PFSK-1 (cell line): ENCODE results near the gene LEFTY2.

Source experiments
- POLR2AphosphoS5 ChIP-seq: IDR thresholded peaks from 2 replicates; pipeline ENCODE4 v1.6.1; 2012; ENCODE audit warnings: low read depth, mild to moderate bottlenecking, control low read depth, low read length, moderate library complexity
- TF ChIP-seq, protein P1 (sequence below), 2 experiments: IDR thresholded peaks; 2 replicates each; pipeline versions ENCODE4 v1.6.1 to v1.8.0; 2011 to 2012; ENCODE audit warnings: low read depth in 2 of 2, low read length in 2 of 2, control low read depth in 1 of 2, inconsistent platforms in 1 of 2, mild to moderate bottlenecking in 1 of 2, moderate library complexity in 1 of 2; ENCODE audit not compliant: insufficient read depth in 1 of 2

DNA sequence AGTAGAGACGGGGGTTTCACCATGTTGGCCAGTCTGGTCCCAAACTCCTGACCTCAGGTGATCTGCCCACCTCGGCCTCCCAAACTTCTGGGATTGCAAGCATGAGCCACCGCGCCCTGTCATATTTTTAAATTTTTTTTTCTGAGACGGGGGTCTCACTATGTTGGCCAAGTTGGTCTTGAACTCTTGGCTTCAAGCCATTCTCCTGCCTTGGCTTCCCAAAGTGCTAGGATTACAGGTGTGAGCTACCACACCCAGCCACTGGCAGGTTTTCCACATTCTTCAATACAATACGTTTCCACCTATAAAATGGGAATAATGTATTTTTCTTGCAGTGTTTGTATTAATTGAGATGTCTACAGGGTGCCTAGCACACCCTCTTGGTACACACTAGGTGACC, 48.7 kb downstream of the LEFTY2 start:
- TF ChIP-seq, protein P1, sequence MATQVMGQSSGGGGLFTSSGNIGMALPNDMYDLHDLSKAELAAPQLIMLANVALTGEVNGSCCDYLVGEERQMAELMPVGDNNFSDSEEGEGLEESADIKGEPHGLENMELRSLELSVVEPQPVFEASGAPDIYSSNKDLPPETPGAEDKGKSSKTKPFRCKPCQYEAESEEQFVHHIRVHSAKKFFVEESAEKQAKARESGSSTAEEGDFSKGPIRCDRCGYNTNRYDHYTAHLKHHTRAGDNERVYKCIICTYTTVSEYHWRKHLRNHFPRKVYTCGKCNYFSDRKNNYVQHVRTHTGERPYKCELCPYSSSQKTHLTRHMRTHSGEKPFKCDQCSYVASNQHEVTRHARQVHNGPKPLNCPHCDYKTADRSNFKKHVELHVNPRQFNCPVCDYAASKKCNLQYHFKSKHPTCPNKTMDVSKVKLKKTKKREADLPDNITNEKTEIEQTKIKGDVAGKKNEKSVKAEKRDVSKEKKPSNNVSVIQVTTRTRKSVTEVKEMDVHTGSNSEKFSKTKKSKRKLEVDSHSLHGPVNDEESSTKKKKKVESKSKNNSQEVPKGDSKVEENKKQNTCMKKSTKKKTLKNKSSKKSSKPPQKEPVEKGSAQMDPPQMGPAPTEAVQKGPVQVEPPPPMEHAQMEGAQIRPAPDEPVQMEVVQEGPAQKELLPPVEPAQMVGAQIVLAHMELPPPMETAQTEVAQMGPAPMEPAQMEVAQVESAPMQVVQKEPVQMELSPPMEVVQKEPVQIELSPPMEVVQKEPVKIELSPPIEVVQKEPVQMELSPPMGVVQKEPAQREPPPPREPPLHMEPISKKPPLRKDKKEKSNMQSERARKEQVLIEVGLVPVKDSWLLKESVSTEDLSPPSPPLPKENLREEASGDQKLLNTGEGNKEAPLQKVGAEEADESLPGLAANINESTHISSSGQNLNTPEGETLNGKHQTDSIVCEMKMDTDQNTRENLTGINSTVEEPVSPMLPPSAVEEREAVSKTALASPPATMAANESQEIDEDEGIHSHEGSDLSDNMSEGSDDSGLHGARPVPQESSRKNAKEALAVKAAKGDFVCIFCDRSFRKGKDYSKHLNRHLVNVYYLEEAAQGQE (IDR thresholded peaks at IDR 0.05; ENCODE audit: insufficient read depth in 1 of 2, low read depth in 2 of 2, low read length in 2 of 2): no peak
- no peak for TF ChIP-seq POLR2AphosphoS5
